Measurements from ENCODE around the gene TAS1R3.

Gene TAS1R3

DNA sequence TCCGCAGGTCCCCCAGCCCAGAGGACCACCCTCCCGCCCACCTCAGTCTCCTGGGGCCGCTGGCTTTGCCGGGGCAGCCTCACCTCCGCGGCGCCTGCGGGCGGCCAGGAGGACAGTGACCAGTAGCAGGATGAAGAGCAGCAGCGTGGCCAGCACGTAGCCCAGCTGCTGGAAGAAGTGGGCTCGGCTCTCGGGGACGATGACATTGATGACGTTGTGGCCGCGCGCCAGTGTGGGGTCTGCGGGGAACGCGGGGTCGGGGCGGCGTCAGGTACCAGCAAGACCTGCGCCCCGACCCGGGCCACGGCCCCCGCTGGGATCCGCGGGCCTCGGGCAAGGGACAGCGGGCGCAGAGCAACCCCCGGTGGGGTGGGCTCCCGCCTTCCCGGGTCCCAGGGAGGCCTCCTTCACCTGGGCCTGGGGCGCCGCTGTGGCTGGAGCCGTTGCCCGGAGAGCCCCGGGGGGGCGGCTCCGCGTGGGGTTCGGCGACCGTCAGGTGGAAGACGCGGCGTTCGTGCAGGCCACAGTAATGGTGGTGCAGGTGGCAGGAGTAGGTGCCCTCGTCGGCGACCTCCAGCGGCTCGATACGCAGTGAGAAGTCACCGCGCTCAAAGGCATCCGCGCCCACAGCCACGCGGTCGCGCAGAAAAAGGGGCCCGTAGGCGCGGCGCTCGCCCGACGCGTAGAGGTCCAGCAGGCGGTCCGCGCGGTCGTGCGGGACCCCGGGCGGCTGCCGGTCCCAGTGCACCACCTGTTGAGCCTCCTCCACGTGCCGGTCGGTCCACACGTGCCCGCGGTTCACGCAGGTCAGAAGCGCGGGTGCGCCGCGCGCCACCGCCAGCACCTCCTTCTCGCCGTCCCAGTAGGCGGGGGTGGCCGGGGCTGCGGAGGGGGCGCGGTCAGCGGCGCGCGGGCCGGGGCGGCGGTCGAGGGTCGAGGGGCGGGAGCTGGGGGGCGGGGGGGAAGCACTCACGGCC is 23.5 kb downstream of the TAS1R3 start:
- H3K27ac ChIP-seq (replicated peaks), result no peak overlapping the region
- TF ChIP-seq GABPA (IDR thresholded peaks at IDR 0.05; ENCODE audit: low read depth), result no peak
- TF ChIP-seq, protein P1, sequence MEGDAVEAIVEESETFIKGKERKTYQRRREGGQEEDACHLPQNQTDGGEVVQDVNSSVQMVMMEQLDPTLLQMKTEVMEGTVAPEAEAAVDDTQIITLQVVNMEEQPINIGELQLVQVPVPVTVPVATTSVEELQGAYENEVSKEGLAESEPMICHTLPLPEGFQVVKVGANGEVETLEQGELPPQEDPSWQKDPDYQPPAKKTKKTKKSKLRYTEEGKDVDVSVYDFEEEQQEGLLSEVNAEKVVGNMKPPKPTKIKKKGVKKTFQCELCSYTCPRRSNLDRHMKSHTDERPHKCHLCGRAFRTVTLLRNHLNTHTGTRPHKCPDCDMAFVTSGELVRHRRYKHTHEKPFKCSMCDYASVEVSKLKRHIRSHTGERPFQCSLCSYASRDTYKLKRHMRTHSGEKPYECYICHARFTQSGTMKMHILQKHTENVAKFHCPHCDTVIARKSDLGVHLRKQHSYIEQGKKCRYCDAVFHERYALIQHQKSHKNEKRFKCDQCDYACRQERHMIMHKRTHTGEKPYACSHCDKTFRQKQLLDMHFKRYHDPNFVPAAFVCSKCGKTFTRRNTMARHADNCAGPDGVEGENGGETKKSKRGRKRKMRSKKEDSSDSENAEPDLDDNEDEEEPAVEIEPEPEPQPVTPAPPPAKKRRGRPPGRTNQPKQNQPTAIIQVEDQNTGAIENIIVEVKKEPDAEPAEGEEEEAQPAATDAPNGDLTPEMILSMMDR (IDR thresholded peaks at IDR 0.05; ENCODE audit: insufficient read depth, low read length), result no peak
- no peak overlapping the region for H3K4me3 ChIP-seq (replicated peaks; ENCODE audit: insufficient read depth, low read length)
- H3K27me3 ChIP-seq (ENCODE audit: insufficient read depth, poor library complexity, severe bottlenecking), result peaks cover 51% of the 10 kb centered on the region
- DNase-seq (ENCODE audit: low read depth in 1 of 2, low spot score in 1 of 2), result no peak

DNA sequence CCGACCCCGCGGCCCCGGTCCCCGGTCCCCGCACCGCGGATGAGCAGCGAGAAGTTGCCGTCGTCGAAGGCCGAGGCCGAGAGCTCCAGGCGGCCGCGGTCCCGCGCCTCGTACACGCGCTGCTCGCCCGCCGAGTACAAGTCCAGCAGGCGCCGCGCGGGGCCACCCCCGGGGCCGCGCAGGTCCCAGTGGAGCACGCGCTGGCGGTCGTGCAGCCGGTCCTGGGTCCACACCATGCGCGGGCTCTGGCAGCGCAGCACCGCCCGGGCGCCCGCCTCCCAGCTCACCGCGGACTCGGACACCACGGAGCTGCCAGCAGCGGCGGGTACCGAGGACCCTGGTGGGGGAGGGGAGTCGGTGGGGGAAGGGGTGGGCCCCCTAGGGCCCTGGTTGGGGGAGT is 24.3 kb downstream of the TAS1R3 start:
- Histone ChIP-seq H3K27me3 (ENCODE audit: insufficient read depth, poor library complexity, severe bottlenecking) (peaks cover 51% of the 10 kb centered on the region), H3K4me3 (replicated peaks; ENCODE audit: insufficient read depth, low read length) (no peak overlapping the region), H3K27ac (replicated peaks) (no peak overlapping the region)
- no peak for DNase-seq (ENCODE audit: low read depth in 1 of 2, low spot score in 1 of 2)
- TF ChIP-seq POLR2AphosphoS5 (IDR thresholded peaks at IDR 0.05; ENCODE audit: low read depth) (no peak), GABPA (IDR thresholded peaks at IDR 0.05; ENCODE audit: low read depth) (no peak), SPI1 (IDR thresholded peaks at IDR 0.05; ENCODE audit: borderline replicate concordance, low read depth) (no peak)
- TF ChIP-seq, protein P2, sequence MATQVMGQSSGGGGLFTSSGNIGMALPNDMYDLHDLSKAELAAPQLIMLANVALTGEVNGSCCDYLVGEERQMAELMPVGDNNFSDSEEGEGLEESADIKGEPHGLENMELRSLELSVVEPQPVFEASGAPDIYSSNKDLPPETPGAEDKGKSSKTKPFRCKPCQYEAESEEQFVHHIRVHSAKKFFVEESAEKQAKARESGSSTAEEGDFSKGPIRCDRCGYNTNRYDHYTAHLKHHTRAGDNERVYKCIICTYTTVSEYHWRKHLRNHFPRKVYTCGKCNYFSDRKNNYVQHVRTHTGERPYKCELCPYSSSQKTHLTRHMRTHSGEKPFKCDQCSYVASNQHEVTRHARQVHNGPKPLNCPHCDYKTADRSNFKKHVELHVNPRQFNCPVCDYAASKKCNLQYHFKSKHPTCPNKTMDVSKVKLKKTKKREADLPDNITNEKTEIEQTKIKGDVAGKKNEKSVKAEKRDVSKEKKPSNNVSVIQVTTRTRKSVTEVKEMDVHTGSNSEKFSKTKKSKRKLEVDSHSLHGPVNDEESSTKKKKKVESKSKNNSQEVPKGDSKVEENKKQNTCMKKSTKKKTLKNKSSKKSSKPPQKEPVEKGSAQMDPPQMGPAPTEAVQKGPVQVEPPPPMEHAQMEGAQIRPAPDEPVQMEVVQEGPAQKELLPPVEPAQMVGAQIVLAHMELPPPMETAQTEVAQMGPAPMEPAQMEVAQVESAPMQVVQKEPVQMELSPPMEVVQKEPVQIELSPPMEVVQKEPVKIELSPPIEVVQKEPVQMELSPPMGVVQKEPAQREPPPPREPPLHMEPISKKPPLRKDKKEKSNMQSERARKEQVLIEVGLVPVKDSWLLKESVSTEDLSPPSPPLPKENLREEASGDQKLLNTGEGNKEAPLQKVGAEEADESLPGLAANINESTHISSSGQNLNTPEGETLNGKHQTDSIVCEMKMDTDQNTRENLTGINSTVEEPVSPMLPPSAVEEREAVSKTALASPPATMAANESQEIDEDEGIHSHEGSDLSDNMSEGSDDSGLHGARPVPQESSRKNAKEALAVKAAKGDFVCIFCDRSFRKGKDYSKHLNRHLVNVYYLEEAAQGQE (IDR thresholded peaks at IDR 0.05; ENCODE audit: insufficient replicate concordance, low read depth), result no peak
- TF ChIP-seq, protein P1 (IDR thresholded peaks at IDR 0.05; ENCODE audit: insufficient read depth, low read length), result no peak

DNA sequence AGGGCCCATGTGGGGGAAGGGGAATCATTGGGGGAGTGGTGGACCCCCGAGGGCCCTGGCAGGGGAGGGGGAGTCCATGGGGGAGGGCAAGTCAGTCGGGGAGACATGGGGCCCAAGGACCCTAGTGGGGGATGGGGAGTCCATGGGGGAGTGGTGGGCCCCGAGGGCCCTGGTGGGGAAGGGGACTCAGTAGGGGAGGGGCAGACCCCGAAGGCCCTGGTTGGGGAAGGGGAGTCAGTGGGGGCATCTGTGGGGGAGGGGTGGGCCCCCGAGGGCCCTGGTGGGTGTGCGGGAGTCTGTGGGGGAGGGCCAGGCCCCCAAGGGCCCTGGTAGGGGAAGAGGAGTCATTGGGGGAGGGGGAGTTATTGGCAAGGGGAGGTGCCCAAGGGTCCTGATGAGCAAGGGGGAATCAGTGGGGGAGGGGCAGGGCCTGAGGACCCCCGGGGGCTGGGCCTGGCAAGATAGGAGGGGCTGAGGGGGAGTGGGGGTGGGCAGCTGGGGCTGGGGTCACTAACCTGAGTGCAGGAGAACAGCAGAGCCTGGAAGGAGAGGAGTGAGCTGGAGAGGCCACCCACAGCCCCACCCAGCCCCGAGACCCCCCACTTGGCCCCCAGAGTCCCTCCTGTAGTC is 25.2 kb downstream of the TAS1R3 start:
- Histone ChIP-seq H3K4me3 (replicated peaks; ENCODE audit: insufficient read depth, low read length) (no peak overlapping the region), H3K27me3 (ENCODE audit: insufficient read depth, poor library complexity, severe bottlenecking) (peaks cover 51% of the 10 kb centered on the region), H3K27ac (replicated peaks) (no peak overlapping the region)
- DNase-seq (ENCODE audit: low read depth in 1 of 2, low spot score in 1 of 2), result no peak
- TF ChIP-seq, protein P1 (IDR thresholded peaks at IDR 0.05; ENCODE audit: insufficient read depth, low read length), result no peak
- TF ChIP-seq, protein P2 (IDR thresholded peaks at IDR 0.05; ENCODE audit: insufficient replicate concordance, low read depth), result no peak
- no peak for TF ChIP-seq POLR2AphosphoS5 (IDR thresholded peaks at IDR 0.05; ENCODE audit: low read depth)
- no peak for TF ChIP-seq GABPA (IDR thresholded peaks at IDR 0.05; ENCODE audit: low read depth)
- no peak for TF ChIP-seq SPI1 (IDR thresholded peaks at IDR 0.05; ENCODE audit: borderline replicate concordance, low read depth)

All from HL-60 (cell line).